Esophagus (tissue), 2 donors: ENCODE results near the gene SCAPER. TPM values are rescaled to one million over a fixed set of nuclear protein-coding genes. Genes with fewer than 3 reads are reported as not detected.

Experiments used
- H3K27ac ChIP-seq, 2 donors: one replicate each; pipeline ENCODE4 v1.5.1; 2013; ENCODE audit warnings: low read depth in 2 of 2, mild to moderate bottlenecking in 2 of 2, inconsistent platforms in 1 of 2, low read length in 1 of 2, moderate library complexity in 1 of 2
- H3K27me3 ChIP-seq, 2 donors: one replicate each; pipeline ENCODE4 v1.6.1; 2013; ENCODE audit warnings: low read length in 2 of 2, control low read depth in 1 of 2, mild to moderate bottlenecking in 1 of 2; ENCODE audit not compliant: insufficient read depth in 2 of 2, control insufficient read depth in 1 of 2
- H3K36me3 ChIP-seq, 2 donors: one replicate each; pipeline ENCODE4 v1.6.1; 2013; ENCODE audit warnings: low read length in 1 of 2; ENCODE audit not compliant: control insufficient read depth in 2 of 2, insufficient read depth in 2 of 2
- H3K4me1 ChIP-seq, 2 donors: one replicate each; pipeline ENCODE4 v1.6.1; 2013; ENCODE audit warnings: low read length in 1 of 2; ENCODE audit not compliant: control insufficient read depth in 2 of 2, insufficient read depth in 2 of 2
- H3K4me3 ChIP-seq, 2 donors: one replicate each; pipeline ENCODE4 v1.5.1; 2013; ENCODE audit warnings: low read length in 2 of 2, mild to moderate bottlenecking in 2 of 2, low read depth in 1 of 2, moderate library complexity in 1 of 2
- H3K9me3 ChIP-seq, 2 donors: one replicate each; pipeline ENCODE4 v1.6.1; 2013; ENCODE audit warnings: mild to moderate bottlenecking in 2 of 2, low read depth in 1 of 2, low read length in 1 of 2, moderate library complexity in 1 of 2; ENCODE audit not compliant: control insufficient read depth in 2 of 2, insufficient read depth in 1 of 2
- WGBS, 2 donors: extraction: QIAGEN DNeasy Blood & Tissue Kit; methylation state at CpG; one replicate each; pipeline ENCODE4 v1.1.7; 2013; 5-methylcytosine and 5-hydroxymethylcytosine counted together
- polyA plus RNA-seq, 2 donors: library from polyadenylated mRNA; stranded (reverse); fragments of 200-250 nt; gene quantifications; one replicate each; pipeline ENCODE4 v1.2.3, GENCODE V29; 2013
- donor health status: healthy with polysubstance abuse.
- donor health status: Bipolar disorder and iron deficiency.

Gene SCAPER
- polyA plus RNA-seq, 2 donors = 4.3 to 6.1 TPM

DNA sequence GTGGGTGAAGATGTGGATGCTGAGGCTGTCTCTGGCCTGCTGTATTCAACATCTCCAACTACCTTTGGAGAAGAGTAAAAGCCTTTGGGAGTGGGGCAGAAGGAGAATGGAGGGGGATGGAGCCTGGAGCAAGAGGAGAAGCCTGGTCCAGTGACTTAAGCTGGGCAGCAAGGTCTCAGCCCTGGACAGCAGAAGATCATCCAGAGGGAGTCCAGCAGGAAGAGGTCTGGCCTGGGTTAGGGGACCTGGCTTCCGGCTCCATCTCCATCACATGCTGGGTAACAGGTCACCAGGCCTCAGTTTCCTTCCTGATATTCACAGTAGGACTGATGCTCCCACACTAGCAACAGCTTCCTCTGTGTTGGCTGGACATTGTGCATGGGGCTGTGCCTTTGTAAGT, 572.3 kb downstream of the SCAPER start:
- no peaks in the 10 kb centered on the region for H3K36me3 ChIP-seq
- no peak overlapping the region for H3K4me3 ChIP-seq
- no peak overlapping the region for H3K27ac ChIP-seq
- H3K4me1 ChIP-seq = peaks cover 0 to 9% of the 10 kb centered on the region in 2 donors
- H3K9me3 ChIP-seq = peaks cover 0 to 3% of the 10 kb centered on the region in 2 donors
- peaks cover 0 to 19% of the 10 kb centered on the region in 2 donors for H3K27me3 ChIP-seq
- WGBS, 2 donors = 93 to 96% methylated on average over 1 of the region's 1 CpG

GRCh38 chr15:76330080-76330680, 575.0 kb downstream of the SCAPER start:
- H3K27ac ChIP-seq = no peak overlapping the region
- no peak overlapping the region for H3K4me3 ChIP-seq
- H3K27me3 ChIP-seq = peaks cover 0 to 1% of the 10 kb centered on the region in 2 donors
- WGBS, 2 donors = 68 to 72% methylated on average over 7 of the region's 7 CpGs
- H3K36me3 ChIP-seq = no peaks in the 10 kb centered on the region
- peaks cover 0 to 2% of the 10 kb centered on the region in 2 donors for H3K4me1 ChIP-seq
- H3K9me3 ChIP-seq = no peaks in the 10 kb centered on the region

DNA sequence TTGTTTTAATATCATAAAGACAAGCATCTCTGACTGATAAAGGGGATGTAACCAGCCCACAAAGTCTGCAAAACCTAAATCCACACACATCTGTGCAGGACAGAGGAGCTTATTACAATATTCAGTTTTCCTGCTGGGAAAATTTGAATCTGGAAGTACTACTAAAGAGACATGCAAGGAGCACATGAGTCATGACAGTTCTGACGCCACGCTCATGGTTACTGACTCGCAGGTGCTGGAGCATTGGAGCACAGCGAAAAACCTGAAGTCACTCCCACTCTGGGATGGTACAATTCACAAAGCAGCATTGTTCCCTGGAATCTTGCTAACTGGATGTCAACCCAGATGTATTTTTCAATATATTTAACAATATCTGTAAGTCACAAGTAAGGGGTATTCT, 576.2 kb downstream of the SCAPER start:
- Histone ChIP-seq H3K27me3 (no peaks in the 10 kb centered on the region), H3K4me1 (no peaks in the 10 kb centered on the region), H3K4me3 (no peak overlapping the region), H3K36me3 (no peaks in the 10 kb centered on the region), H3K27ac (no peak overlapping the region), H3K9me3 (no peaks in the 10 kb centered on the region)
- WGBS, 2 donors = 64 to 74% methylated on average over 4 of the region's 4 CpGs

- Histone ChIP-seq H3K27me3 (no peaks in the 10 kb centered on the region), H3K4me1 (no peaks in the 10 kb centered on the region), H3K9me3 (no peaks in the 10 kb centered on the region), H3K27ac (no peak overlapping the region), H3K36me3 (no peaks in the 10 kb centered on the region), H3K4me3 (no peak overlapping the region)
- WGBS, 2 donors = 86 to 87% methylated on average over 8 of the region's 8 CpGs
Observed at GRCh38 chr15:76328106-76328696, 576.9 kb downstream of the SCAPER start.

DNA sequence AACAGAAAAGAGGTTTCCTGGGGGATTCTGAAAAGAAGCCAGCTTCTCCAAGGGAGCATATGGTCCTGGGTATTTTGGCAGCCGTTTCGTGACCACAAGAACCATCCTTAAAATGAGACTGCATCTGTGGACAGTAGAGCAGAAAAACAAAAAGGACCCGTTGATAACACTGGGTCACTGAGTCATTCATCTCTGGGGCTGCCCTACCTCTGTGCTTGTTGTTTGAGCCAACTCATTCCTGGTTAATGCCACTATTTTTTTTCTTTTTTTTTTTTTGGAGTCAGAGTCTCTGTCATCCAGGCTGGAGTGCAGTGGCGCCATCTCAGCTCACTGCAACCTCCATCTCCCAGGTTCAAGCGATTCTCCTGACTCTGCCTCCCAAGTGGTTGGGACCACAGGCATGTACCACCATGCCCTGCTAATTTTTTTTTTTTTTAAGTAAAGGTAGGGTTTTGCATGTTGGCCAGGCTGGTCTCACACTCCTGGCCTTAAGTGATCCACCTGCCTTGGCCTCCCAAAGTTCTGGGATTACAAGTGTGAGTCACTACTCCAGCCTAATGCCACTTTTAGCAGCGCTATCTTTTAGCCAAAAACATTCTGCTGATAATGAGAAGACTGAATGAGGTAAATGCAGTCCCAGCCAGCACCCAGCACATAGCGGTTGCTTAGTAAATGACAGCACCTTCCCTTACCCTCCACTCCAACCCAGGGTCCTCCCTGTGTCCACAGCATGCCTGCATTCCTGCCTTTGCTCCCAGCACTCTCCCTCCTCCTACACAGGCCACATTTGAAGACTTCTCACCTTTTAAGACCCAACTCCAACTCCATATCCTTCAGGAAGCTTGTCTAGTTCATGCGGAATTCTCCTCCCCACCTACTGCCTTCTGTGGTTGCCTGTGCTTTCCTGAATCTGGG, 577.7 kb downstream of the SCAPER start:
- no peaks in the 10 kb centered on the region for H3K4me1 ChIP-seq
- peaks cover 0 to 4% of the 10 kb centered on the region in 2 donors for H3K27me3 ChIP-seq
- WGBS, 2 donors = 75 to 81% methylated on average over 8 of the region's 8 CpGs
- H3K36me3 ChIP-seq = no peaks in the 10 kb centered on the region
- no peak overlapping the region for H3K27ac ChIP-seq
- H3K9me3 ChIP-seq = no peaks in the 10 kb centered on the region
- no peak overlapping the region for H3K4me3 ChIP-seq

DNA sequence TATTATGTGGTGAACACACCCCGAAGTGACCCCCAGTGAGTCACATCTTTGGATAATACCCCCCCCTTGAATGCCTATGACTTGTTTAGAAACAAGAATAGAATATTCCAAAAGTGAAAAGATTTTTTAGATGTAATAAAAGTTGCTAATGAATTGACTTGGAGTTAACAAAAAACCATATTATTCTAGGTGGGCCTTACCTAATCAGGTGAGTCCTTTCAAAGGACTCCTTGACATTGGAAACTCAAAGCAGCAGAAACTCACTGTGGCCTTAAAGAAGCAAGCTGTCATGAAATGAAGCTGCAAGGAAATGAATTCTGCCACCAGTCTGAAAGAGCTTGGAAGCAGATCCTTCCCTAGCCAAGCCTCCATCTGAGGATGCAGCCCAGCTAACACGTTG, 579.4 kb downstream of the SCAPER start:
- WGBS, 2 donors = 73 to 81% methylated on average over 2 of the region's 2 CpGs

DNA sequence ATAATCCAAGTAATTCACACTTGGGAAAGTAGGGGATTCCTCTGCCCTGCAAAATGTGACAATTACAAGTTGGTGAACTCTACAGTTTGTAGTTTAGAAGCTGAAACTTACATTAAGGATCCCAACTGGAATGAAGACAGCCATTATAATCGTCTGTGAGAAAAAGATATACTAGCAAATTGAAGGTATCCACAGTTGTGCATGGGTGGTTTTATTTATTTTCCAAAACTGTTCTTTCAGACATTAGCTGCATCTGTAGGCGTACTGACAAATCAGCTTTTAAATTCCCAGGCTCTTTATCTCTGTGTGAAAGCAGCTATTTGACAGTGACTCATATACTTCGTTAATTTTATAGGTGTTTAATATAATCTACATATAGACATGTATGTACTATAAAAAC, 581.1 kb downstream of the SCAPER start:
- Histone ChIP-seq H3K36me3 (no peaks in the 10 kb centered on the region), H3K9me3 (no peaks in the 10 kb centered on the region), H3K27me3 (peaks cover 0 to 4% of the 10 kb centered on the region in 2 donors), H3K4me3 (no peak overlapping the region), H3K27ac (no peak overlapping the region), H3K4me1 (no peaks in the 10 kb centered on the region)
- WGBS, 2 donors = 63 to 65% methylated on average over 3 of the region's 3 CpGs

More for the DNA sequence above, 579.4 kb downstream of the SCAPER start:
- H3K4me3 ChIP-seq = no peak overlapping the region
- H3K9me3 ChIP-seq = no peaks in the 10 kb centered on the region
- H3K36me3 ChIP-seq = no peaks in the 10 kb centered on the region
- H3K4me1 ChIP-seq = no peaks in the 10 kb centered on the region
- H3K27me3 ChIP-seq = peaks cover 0 to 4% of the 10 kb centered on the region in 2 donors
- H3K27ac ChIP-seq = no peak overlapping the region

- Histone ChIP-seq H3K27ac (no peak overlapping the region), H3K9me3 (no peaks in the 10 kb centered on the region), H3K4me3 (no peak overlapping the region), H3K4me1 (no peaks in the 10 kb centered on the region), H3K27me3 (peaks cover 0 to 4% of the 10 kb centered on the region in 2 donors), H3K36me3 (no peaks in the 10 kb centered on the region)
- 56 to 75% methylated on average over 5 of the region's 5 CpGs for WGBS, 2 donors
Observed at GRCh38 chr15:76321602-76322001, 583.5 kb downstream of the SCAPER start.

- no peak overlapping the region for H3K27ac ChIP-seq
- H3K9me3 ChIP-seq = no peaks in the 10 kb centered on the region
- H3K36me3 ChIP-seq = no peaks in the 10 kb centered on the region
- 70 to 71% methylated on average over 10 of the region's 10 CpGs for WGBS, 2 donors
- H3K4me3 ChIP-seq = no peak overlapping the region
- peaks cover 0 to 4% of the 10 kb centered on the region in 2 donors for H3K27me3 ChIP-seq
- H3K4me1 ChIP-seq = no peaks in the 10 kb centered on the region
Observed at GRCh38 chr15:76321171-76321570, 584.0 kb downstream of the SCAPER start.
